HG03460 (cell line): ENCODE measurements around the gene CRKL.
A peak's percentile ranks its signal among the peaks of the same experiment; 100 is the strongest.
"Not testable (repeated sequence)": the region's sequence is repeated elsewhere in the genome, so short reads cannot be mapped to it uniquely, and the experiment has no call there.

Experiments used
- ATAC-seq: cut with Tn5 transposase; IDR thresholded peaks from one replicate; pipeline ENCODE4 v1.9.1; 2021; ENCODE audit not compliant: unreplicated experiment

CRKL gene

GRCh38 chr22:20916916-20917810 is at the start of gene CRKL:
CRKL (plus strand) TSS chr22:20917407; CDS start chr22:20917935, 528 bp downstream.
- peak; percentile 95 for ATAC-seq

DNA sequence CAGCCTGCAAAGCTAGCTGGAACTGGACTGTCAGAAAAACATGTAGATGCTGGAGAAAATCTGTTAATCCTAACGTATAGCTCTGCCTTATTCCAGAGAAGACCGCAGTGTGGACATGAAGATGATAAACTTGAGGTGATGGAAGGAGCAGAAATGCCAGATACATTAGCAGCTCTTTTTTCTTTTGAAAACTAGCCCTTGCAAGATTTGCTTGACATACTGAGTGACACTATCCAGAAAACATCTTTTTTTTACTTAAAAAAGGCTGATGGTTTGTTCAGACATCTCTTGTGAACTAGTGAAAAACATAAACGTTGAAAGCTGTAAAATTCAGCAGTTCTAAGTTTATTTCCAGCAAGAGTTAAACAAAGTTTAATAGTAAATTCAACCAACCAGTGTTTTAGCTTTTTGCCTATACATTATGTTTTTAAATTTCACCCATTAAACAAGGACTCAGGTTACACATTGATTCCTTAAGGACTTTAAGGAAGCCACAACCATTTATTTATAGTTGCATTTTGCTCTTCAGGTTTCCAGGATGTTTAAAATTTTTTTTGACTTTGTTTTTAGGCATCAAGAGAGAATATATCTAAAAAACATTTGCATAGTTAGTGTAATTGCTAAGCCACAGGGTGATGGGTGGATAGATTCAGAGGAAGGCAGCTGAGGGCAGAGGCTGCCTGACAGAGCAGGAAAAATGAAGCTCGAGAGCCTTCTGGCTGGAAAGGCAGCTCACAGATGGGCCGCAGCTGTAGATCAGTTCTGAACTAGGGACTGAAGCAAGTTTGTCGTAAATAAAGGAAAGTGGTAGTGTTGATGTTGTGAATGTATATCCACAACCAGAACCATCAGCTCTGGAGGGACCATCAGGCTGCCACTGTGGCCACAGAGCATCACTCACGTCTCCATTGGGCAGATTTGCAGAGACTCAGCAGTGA is 48.9 kb upstream of the CRKL start:
- no peak for ATAC-seq

- ATAC-seq = no peak
These were observed 48.0 kb upstream of the CRKL start for GRCh38 chr22:20869234-20869633.

DNA sequence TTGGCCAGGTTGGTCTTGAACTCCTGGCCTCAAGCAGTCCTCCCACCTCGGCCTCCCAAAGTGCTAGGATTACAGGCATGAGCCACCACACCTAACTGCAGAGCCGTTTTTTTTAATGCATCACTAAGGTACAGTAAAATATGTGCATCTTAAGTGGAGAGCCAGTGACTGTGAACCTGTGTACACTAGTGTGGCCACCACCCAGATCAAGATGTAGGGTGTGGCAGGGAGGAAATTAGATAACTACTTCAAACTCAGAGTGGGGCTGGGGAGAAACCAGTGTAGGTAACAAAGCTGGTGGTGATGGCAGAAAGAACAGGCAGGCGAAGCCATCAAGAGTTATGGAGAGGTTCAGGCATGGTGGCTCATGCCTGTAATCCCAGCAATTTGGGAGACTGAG is 44.0 kb upstream of the CRKL start:
- no peak for ATAC-seq

DNA sequence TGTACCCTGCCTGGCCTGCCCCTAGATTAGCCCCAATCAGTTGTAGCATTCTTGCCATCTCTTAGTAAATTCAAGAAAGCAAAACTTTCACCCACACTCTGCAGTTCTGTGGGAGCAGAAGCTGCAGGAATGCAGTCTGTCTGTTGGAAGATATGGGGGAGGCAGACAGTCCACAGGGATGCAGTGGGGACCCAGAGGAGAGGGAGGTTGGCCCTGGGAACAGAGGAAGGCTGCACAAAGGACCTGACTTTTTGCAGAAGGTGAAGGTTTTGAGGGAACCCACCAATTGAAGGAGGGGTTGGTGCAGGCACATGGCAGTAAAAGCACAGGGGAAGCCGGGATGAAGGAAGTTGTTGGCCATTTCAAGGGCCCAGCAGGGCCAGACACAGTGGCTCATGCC is 41.9 kb upstream of the CRKL start:
- no peak for ATAC-seq

DNA sequence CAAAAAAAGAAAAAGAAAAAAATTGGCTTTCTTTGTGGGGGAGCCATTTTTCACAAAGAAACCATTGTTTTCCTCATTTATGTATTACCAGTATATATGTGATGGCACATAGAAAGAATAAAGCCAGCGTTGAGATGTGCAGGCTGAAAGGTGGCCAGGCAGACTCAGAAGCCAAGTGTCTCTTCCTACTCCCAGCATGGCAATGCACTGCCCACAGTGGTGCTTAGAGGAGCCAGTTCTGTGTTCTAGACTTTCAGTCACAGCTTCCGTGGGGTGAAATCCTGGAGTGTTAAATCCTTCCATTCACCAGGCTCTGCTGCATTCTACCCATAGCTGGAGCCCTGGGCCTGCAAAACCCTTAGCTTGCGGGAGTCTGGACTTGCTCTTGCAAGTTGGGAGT is 39.5 kb upstream of the CRKL start:
- ATAC-seq = no peak

DNA sequence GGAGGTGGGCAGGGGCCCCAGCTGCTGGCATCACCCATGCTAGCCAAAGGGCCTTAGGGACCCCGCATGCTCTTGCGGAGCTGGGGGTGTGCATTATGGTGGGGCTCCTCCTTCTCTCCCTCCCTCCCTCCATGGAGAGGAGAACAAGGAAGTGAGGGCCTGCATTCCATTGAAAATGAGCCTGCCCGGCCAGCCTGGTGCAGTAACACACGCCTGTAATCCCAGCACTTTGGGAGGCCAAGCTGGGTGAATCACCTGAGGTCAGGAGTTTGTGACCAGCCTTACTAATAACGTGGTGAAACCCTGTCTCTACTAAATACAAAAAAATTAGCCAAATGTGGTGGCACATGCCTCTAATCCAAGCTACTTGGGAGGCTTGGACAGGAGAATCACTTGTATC is 36.0 kb upstream of the CRKL start:
- ATAC-seq = no peak

GRCh38 chr22:20881869-20882815 is 35.1 kb upstream of the CRKL start:
- no peak for ATAC-seq

DNA sequence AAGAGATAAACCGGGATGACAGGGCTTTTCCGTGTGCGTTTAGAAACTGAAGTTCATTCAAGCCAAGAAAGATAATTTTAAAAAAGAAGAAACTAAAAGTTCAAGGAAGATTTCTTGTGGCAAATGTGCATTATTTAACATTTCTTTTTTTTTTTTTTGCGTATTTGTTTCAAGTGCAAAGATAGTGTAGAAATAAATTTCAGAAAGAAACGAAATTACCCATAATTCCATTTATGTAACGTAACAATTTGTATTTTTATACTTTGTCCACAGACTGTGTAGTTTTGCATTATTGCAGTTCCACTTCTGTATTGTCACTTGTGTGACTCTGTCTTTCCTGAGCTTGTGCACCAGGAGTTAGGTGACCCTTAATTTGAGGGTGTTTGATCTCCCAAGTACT is 34.4 kb upstream of the CRKL start:
- ATAC-seq = no peak

GRCh38 chr22:20884454-20884853 is 32.8 kb upstream of the CRKL start:
- no peak for ATAC-seq

- no peak for ATAC-seq
These were observed 32.1 kb upstream of the CRKL start for GRCh38 chr22:20885017-20885556.

DNA sequence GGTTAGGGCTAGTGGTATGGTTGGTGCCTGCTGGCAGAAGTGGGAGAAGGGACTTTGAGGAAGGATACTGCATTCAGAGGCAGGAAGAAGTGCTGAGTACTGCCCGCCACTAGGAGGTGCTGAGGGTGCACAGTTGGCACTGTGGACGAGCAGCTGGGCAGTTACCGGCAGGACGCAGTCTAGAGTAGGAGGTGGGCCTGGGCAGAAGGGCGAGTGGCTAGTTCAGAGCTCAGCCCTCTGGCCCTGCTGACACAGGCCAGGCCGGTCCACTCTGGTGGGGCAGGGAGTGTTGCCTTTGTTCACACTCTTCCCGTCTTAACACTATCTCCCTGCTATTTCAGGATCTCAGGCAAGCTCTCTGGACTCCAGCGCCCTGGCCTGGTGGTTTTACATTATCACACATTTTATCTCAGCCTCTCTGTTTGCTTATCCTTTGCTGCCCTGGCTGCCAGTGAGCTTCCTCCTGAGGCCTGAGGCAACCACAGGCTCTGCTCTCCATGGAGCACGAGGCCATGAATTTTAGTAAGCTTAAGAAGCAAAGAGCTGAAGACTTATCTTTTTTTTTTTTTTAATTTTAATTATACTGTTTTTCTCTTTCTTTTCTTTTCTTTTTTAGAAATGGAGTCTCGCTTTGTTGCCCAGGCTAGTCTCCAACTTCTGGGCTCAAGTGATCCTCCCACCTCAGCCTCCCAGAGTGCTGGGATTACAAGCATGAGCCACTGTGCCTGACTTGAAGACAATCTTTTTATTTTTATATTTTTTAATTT is 31.5 kb upstream of the CRKL start:
- ATAC-seq = no peak

- no peak for ATAC-seq
These were observed 29.8 kb upstream of the CRKL start for GRCh38 chr22:20887375-20887774.

- ATAC-seq = no peak
These were observed 28.0 kb upstream of the CRKL start for GRCh38 chr22:20889025-20889704.

GRCh38 chr22:20889904-20890540 is 27.2 kb upstream of the CRKL start:
- ATAC-seq = no peak

GRCh38 chr22:20890975-20891374 is 26.2 kb upstream of the CRKL start:
- no peak for ATAC-seq

DNA sequence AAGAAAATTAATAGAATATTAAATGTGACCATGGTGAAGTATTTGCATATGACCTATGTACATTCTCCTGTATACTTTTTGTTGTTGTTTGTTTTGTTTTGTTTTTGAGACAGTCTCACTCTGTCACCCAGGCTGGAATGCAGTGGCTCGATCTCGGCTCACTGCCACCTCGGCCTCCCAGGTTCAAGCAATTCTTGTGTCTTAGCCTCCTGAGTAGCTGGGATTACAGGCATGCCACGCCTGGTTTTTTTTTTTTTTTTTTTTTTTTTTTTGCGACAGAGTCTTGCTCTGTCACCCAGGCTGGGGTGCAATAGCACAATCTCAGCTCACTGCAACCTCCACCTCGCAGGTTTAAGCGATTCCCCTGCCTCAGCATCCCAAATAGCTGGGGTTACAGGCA is 19.5 kb upstream of the CRKL start:
- not testable (repeated sequence) for ATAC-seq

DNA sequence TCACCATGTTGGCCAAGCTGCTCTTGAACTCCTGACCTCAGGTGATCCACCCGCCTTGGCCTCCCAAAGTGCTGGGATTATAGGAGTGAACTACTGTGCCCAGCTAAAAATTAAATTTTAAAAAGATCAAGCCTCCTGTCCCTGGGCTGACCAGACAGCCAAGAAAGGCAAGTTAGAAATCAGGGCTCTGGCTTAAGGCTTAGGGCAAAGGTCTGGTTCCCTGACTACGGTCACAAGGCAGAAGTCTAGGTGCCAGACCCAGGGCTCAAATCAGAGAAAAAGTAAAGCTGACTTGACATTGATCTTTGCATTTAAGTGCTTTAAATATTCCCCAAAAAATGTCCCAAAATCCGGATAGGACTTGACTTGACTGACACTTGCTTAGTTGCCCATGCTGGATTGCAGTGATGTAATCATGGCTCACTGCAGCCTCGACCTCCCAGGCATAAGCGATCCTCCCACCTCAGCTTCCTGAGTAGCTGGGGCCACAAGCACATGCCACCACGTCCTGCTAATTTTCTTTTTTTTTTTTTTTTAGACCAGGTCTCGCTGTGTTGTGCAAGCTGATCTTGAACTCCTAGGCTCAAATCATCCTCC is 17.3 kb upstream of the CRKL start:
- ATAC-seq = no peak
